Ishikawa (cell line): ENCODE measurements around the gene INTS6.

Experiments used
- CEBPB ChIP-seq: IDR thresholded peaks from 2 replicates; pipeline ENCODE4 v1.6.1; 2012
- CREB1 ChIP-seq: IDR thresholded peaks from 2 replicates; pipeline ENCODE4 v1.6.1; 2012; ENCODE audit warnings: low read depth
- EGR1 ChIP-seq: IDR thresholded peaks from 2 replicates; pipeline ENCODE4 v1.6.1; 2012
- EP300 ChIP-seq: IDR thresholded peaks from 2 replicates; pipeline ENCODE4 v1.6.1; 2012; ENCODE audit warnings: borderline replicate concordance
- FOXM1 ChIP-seq: IDR thresholded peaks from 2 replicates; pipeline ENCODE4 v1.6.1; 2012; ENCODE audit warnings: low read depth, borderline replicate concordance
- NFIC ChIP-seq: IDR thresholded peaks from 2 replicates; pipeline ENCODE4 v1.6.1; 2012
- RAD21 ChIP-seq: IDR thresholded peaks from 2 replicates; pipeline ENCODE4 v1.6.1; 2012; ENCODE audit warnings: low read depth
- TAF1 ChIP-seq: IDR thresholded peaks from 2 replicates; pipeline ENCODE4 v1.6.1; 2012; ENCODE audit warnings: low read depth, mild to moderate bottlenecking
- TCF12 ChIP-seq: IDR thresholded peaks from 2 replicates; pipeline ENCODE4 v1.6.1; 2012; ENCODE audit warnings: low read depth
- TEAD4 ChIP-seq: IDR thresholded peaks from 2 replicates; pipeline ENCODE4 v1.6.1; 2012
- YY1 ChIP-seq: IDR thresholded peaks from 2 replicates; pipeline ENCODE4 v1.6.1; 2012; ENCODE audit warnings: low read depth
- ZBTB7A ChIP-seq: IDR thresholded peaks from 2 replicates; pipeline ENCODE4 v1.6.1; 2012; ENCODE audit warnings: low read depth
- TF ChIP-seq, protein P1 (sequence below): IDR thresholded peaks from 2 replicates; pipeline ENCODE4 v1.6.1; 2012
- TF ChIP-seq, protein P2 (sequence below): IDR thresholded peaks from 2 replicates; pipeline ENCODE4 v1.6.1; 2012
- TF ChIP-seq, protein P3 (sequence below): IDR thresholded peaks from 2 replicates; pipeline ENCODE4 v1.6.1; 2012; ENCODE audit warnings: low read depth, mild to moderate bottlenecking

Gene INTS6

DNA sequence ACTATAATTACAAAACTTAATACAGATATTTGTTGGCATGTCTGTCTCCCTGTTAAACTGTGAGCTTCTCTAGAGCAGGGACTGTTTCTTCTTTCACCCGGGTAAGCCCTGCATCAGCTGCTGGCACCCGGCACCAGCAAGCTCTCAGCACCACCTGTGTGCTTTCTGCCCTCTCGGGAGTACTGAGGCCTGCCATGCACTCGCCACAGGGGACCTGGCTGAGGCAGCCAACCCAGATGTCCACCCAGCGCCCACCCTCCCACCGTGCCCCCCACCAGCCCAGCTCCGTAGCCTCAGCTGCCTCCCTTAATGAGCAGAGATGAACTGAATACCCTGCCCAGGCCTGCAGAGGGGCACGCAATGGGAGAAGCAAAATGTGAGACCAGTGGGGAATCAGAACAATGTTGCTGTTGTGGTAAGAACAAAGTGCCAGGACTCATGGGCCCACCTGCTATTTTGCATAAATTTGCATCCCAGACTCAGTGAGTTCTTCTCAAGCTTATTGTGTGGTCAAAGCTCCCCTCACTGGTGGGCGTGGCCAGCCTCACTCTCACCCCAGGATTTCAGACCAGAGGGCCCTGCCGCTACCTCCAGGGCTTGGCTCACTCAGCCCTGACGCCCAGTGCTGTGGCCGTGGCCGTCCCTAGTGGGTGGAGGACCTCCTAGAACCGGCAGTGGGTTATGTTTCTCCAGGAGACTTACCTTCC, 128.0 kb downstream of the INTS6 start:
- TF ChIP-seq YY1 = no peak
- no peak for TF ChIP-seq EGR1

DNA sequence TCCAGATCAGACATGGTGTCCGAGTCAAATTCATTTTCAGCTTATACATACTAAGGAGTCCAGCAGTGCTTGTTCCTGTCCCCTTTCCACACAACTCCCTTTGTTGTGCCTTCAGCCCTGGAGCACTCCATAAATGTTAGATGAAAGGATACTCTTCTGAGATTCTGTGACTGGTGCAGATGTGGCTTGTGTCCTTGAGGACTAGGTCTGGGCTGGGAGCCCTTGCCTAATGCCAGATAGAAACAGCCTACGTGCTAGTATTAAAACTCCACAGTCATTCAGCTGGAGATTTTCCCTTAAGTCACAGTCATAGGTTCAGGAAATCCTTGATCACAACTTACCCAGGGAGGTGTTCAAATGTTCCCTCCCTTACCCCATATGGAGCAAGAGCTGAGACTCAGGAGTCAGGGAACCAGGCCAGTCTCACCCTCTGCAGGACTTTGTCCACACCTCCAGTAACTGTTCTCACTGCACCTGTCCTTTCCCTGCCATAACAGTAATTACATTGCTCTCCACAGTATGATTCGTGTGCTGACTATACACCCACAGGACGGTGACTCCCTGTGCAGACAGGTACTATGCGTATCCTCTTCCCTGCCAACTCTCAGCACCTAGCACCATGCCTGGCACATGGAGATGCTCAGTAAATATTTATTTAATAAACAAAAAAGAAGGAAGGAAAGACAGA, 128.9 kb downstream of the INTS6 start:
- no peak for TF ChIP-seq YY1
- no peak for TF ChIP-seq ZBTB7A
- TF ChIP-seq RAD21 = no peak
- TF ChIP-seq TAF1 = no peak
- no peak for TF ChIP-seq TEAD4
- TF ChIP-seq, protein P1, sequence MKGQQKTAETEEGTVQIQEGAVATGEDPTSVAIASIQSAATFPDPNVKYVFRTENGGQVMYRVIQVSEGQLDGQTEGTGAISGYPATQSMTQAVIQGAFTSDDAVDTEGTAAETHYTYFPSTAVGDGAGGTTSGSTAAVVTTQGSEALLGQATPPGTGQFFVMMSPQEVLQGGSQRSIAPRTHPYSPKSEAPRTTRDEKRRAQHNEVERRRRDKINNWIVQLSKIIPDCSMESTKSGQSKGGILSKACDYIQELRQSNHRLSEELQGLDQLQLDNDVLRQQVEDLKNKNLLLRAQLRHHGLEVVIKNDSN = no peak
- TF ChIP-seq CREB1 = no peak
- no peak for TF ChIP-seq TCF12
- no peak for TF ChIP-seq CEBPB
- no peak for TF ChIP-seq FOXM1
- TF ChIP-seq EGR1 = no peak

DNA sequence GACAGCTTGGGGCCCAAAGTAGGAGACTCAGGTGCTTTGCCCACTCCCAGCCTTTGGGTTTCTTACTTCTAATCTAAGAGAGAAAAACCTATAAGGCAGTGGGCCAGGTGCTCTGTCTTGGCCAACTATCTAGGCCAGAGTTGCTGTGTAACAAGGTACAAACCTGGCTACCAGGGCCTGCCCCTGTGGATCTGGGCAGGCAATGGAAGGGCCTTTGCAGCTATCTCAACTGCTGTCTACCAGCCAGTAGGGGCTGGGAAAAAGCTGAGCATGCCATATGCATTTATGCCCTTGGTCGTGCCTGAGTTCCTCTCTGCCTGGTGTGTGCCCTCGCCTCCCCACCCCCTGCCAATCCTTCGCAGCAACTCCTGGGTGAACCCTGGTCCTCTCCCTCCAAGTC, 130.0 kb downstream of the INTS6 start:
- TF ChIP-seq NFIC (no peak), YY1 (no peak), FOXM1 (no peak), CEBPB (no peak), TCF12 (no peak)
- TF ChIP-seq, protein P2, sequence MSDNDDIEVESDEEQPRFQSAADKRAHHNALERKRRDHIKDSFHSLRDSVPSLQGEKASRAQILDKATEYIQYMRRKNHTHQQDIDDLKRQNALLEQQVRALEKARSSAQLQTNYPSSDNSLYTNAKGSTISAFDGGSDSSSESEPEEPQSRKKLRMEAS = no peak
- TF ChIP-seq, protein P3, sequence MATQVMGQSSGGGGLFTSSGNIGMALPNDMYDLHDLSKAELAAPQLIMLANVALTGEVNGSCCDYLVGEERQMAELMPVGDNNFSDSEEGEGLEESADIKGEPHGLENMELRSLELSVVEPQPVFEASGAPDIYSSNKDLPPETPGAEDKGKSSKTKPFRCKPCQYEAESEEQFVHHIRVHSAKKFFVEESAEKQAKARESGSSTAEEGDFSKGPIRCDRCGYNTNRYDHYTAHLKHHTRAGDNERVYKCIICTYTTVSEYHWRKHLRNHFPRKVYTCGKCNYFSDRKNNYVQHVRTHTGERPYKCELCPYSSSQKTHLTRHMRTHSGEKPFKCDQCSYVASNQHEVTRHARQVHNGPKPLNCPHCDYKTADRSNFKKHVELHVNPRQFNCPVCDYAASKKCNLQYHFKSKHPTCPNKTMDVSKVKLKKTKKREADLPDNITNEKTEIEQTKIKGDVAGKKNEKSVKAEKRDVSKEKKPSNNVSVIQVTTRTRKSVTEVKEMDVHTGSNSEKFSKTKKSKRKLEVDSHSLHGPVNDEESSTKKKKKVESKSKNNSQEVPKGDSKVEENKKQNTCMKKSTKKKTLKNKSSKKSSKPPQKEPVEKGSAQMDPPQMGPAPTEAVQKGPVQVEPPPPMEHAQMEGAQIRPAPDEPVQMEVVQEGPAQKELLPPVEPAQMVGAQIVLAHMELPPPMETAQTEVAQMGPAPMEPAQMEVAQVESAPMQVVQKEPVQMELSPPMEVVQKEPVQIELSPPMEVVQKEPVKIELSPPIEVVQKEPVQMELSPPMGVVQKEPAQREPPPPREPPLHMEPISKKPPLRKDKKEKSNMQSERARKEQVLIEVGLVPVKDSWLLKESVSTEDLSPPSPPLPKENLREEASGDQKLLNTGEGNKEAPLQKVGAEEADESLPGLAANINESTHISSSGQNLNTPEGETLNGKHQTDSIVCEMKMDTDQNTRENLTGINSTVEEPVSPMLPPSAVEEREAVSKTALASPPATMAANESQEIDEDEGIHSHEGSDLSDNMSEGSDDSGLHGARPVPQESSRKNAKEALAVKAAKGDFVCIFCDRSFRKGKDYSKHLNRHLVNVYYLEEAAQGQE = no peak
- TF ChIP-seq, protein P1 = no peak

DNA sequence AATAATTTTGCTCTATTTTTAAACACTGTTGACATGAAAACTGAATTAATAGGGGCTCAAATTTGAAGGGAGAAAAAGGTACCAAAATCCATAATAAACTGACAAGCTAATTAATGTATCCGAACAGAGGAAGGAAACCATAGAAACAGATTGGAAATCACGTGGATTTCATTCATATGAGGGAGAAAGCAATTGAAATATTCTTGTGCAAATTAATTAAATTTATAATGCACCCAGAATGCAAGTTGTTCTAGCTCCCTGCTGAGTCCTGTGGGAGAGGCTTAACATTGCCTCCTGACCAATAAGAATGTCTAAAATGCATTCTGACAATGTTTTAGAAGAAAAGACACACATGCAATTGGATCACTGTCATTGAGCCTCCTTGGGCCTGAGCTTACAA, 131.0 kb downstream of the INTS6 start:
- TF ChIP-seq FOXM1 (no peak), ZBTB7A (no peak), NFIC (no peak), TAF1 (no peak), CREB1 (no peak), TEAD4 (no peak), EGR1 (no peak), RAD21 (no peak), TCF12 (no peak), CEBPB (no peak), EP300 (no peak), YY1 (no peak)
- TF ChIP-seq, protein P1 = no peak
- TF ChIP-seq, protein P3 = no peak
- TF ChIP-seq, protein P2 = no peak

DNA sequence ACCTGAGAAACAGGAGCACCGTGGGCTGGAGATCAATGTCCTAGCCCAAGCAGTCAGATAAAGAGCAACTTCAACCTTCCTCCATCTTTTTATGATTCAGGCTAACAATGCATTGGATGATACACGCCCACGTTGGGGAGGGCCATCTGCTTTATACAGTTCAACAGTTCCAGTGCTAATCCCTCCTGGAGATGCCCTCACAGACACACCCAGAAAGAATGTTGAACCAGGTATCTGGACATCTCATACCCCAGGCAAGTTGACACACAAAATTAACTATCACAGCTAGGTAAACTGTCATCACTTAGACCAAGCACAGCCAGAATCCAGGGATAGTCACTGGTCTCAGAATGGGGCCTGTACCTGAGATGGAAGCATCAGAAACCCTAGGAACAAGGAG, 134.0 kb downstream of the INTS6 start:
- TF ChIP-seq, protein P2 = no peak
- TF ChIP-seq CEBPB = no peak
- no peak for TF ChIP-seq TAF1
- no peak for TF ChIP-seq EP300
- TF ChIP-seq TEAD4 = no peak
- TF ChIP-seq NFIC = no peak
- TF ChIP-seq TCF12 = no peak
- no peak for TF ChIP-seq EGR1
- no peak for TF ChIP-seq CREB1
- TF ChIP-seq ZBTB7A = no peak
- TF ChIP-seq, protein P3 = no peak
- TF ChIP-seq FOXM1 = no peak
